ENCODE data around the gene CYP46A1.
"Not testable (repeated sequence)": the region's sequence is repeated elsewhere in the genome, so short reads cannot be mapped to it uniquely, and the experiment has no call there.

The CYP46A1 gene

DNA sequence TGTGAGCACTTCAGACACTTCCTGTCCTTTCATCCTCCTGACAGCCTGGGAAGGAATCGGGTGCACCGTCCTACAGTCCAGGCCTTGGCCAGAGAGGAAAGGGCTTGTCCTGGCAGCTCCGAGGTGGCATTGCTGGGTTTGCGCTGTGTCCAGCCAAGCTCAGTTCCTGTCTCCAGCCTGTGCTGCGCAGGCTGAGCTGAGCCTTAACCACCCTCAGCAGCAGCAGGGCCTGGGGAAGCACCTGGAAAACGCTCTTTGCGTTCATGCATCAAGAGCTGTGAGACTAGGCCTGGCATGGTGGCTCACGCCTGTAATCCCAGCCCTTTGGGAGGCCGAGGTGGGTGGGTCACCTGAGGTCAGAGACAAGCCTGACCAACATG, 75.4 kb downstream of the CYP46A1 start:
- no peak for DNase-seq

DNA sequence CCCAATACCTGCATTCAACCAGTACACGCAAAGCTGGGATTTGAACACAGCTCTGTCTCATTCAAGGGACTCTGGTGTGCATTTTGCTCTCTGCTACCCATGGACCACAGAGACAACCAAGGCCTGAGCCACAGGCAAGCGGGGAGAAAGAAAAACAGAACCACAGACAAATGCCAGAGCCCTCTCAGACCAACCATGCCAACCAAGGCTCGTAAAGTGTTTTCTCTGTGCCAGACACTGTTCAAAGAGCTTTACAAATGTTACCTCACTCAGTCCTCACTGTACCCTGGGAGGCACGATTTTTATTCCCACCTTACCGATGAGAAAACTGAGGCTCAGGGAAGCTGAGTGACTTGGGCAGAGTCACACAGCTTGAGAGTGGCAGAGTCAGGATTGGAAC, 76.7 kb downstream of the CYP46A1 start:
- DNase-seq = no peak

DNA sequence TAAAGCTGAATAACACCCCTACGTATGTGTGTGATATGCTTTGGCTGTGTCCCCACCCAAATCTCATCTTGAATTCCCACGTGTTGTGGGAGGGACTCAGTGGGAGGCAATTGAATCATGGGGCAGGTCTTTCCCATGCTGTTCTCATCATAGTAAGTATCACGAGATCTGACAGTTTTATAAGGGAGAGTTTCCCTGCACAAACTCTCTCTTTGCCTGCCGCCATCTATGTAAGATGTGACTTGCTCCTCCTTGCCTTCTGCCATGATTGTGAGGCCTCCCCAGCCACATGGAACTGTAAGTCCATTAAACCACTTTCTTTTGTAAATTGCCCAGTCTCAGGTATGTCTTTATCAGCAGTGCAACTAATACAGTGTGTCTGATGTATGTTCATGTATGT, 78.8 kb downstream of the CYP46A1 start:
- DNase-seq = not testable (repeated sequence)

DNA sequence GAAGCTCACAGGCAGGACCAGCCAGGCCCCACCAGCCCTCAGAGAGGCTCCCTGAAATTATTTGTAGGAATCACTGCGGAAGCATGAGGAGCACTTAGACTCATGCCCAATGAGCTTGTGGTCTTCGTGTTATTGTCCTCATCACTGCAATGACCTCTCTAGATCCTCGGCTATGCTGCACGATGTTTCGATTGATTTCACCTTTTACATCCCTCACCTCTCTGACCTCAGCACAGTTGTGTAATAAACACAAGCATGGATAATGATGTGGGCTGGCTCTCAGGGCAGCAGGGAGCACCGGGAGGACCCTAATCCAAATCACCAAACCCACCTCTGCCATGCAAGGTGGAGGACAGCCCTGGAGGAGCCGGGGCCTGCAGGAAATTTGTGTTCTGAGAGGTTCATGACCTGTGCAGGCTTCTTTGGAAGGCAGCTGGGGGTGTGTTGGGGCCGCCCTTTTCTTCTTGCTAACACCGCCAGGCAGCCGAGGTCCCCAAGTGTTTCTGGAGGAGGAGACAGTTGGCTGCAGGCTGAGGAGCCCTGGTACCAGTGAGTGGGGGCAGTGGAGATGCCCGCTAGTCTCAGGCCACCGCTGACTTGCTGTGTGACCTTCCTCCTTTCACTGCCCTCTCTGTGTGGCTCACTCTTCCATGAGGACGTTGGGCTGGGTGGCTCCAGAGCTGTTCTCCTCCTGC, 79.6 kb downstream of the CYP46A1 start:
- no peak for DNase-seq

DNA sequence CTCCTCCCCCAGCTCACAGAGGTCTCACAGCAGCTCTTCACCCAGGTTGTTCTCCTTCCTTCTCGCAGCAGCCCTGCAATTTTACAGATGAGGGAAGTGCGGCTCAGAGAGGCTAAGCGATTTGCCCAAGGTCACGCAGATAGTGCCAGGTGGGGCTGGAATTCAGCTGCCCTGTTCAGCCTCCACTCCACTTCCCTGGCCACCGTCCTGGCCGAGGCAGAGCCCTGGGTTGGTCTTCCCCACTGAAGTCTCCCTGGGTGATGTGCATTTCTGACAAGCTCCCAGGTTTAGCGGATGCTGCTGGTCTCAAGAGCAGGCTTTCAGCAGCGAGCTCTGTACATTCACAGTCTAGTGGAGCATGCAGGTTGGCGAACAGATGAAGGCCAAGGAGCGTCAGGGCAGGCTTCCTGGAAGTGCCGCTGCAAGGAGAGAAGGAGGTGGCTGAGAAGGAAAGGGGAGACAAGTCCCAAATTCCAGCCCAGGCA, 80.2 kb downstream of the CYP46A1 start:
- no peak for DNase-seq

DNA sequence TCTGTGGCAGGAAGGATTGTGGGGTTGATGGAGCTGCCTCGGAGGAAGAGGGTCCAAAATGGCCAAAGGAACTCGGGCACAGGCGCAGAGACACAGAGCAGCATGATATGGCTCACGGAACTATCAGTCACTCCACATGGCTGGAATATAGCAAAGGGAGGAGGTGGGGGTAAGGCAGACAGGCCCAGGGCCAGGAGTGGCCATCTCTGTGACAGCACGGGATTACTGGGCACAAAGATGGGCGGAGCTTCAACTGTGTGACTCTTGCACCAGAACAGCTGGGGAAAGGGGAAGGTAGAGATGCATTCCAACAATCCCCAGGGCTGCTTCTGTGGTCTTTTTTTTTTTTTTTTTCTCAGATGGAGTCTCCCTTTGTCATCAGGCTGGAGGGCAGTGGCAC, 84.3 kb downstream of the CYP46A1 start:
- no peak for DNase-seq

DNA sequence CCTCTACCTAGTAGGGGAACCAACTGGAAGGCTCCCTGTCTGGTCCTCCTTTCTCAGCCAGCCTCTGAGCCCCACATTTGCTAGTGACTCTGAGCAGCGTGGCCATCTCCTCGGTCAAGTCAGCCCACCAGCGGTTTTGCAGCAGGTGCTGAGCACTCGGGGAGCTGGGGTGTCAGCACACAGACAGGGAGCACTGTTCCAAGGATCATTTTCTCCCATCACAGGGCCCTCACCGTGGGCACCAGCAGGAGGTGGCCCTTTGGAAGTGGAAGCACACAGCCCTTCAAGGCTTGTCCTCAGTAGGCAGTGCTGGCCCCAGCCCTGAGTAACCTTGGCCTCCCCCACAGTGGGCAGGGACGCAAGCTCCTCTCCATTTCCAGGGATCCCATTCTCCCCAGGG, 85.0 kb downstream of the CYP46A1 start:
- DNase-seq = no peak

DNA sequence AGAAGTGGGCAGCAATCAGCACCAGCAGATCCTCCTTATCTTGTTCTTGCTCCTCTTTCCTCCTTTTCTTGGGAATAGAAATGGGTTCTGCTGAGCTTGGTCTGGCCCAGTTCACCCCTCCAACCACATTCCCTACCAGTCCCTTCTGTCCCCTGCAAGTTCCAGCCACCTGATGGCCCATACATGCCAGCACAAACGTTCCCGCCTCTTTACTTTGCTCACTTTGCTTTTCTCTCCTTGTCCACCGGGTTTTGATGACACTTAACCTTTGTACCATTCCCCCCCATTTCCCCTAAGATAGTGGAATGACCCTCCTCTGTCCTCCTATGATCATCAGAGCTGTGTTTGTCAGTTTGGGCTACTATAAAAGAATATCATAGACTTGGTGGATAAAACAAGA, 85.7 kb downstream of the CYP46A1 start:
- DNase-seq = no peak

DNA sequence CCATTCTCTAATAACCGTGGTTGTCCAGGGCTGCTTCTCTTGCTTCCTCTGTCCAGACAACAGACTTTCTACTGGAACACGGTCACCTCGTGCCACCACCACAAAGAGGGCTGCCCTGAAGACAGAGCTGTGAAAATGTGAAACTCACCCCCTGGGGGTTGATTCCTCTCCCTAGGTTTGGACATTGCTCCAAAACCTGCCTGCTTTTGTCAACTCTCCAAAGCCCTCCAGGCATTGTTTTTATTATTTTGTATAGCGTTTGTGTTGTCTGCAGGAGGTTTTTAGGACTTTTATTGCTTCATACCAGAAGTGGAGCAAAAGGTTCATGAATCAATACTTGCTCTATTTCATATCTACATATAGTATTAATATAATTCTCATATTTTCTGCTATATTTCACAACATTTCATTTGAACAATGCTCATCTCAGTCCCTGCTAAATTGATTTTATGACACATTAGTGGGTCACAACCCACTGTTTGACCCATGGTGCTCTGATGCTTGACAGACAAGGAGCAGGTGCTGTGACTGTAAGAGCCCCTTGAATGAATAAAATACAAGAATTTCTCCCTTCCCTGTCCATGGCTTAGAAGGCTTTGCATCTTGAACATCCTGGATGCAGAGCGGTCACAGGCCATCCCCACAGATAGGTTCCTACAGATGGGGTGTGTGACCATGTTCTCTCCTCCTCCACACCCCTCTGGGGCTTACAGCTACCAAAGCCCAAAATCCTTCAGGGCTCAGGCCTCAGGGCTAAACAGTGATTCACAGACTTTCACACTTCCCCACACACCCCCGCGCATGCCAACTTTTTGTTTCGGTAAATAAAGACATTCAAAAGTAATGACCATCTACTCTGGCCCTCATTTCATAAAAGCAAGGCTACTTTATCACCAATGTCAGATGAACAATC, 88.5 kb downstream of the CYP46A1 start:
- no peak for DNase-seq

DNA sequence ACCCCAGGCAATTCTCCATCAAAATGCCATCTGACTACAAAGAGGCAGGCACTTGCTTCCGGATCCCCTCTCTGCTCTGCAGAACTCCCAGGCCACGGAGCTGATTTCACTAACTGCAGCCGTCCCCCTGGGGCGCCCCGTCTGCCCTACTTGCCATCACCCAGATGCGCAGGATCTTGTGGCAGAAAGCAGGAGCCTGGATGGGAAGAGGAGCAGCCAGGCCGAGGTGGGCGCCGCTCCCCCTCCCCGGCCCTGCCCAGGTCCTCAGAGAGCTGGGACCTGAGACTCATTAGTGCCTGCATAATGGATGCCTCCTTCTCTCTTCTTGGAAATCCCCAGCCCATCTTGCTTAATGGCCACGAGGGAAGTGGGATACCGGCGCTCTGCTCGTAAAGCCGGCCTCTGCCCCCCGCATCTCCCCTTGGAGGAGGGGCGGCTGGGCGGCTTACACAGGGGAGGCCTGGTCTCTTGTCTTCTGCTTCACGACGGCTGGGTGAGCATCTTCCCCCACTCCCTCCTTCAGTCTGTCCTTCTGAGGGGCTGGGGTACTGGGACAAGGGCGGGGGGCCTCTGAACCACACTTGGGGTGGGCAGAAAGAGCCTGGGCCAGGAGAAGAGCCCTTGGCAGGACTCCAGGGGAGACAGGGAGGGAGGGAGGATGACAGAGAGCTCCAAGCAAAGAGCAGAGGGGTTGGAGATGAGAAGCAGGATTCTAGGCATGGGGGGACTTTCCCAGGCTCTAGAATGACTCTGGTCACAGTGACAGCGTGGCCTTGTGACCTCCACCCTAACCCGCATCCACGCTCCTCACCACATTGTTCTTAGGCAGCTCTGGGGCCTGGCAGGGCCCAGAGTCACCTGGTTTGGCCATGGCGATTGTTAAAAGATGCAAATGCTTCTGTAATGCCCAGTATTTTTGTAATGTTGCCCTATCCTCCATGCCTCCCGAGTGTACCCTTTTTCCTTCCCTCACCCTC, 89.7 kb downstream of the CYP46A1 start:
- DNase-seq = no peak

DNA sequence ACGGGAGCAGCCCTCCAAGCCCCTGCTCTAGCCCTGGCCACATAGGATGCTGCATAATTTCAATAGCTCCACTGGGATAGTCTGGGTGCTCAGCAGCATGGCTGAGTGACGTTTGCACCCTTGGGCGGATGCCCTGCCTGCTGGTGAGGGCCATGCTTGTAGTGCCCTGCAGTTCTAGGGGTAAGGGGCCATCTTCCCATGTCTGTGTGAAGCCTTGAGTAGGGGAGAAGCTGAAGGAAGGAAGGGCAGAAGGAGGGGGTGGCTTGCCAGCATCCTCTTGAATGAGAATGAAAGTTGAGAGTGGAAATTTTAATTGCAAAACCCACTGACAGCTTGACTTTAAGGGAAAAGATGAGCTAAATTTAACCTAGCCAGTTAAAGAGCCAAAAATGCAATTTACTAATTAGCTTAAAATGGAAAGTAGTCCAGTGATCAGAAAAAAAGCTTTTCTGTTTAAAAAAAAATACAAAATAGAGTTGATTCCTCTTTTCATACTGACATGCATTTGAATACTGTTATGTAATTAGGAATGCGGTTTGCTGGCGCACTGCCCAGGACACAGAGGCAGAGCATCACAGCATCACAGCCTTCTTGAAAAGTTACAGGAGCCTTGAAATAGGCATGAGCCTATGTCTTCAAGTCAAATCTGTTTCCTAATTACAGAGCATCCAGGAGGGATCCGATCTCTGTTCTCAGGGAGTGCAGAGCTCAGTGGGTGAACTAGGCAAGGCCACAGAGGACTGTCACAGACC, 90.6 kb downstream of the CYP46A1 start:
- DNase-seq = peak in 4 of 14 donors; percentile 10 to 20 (median 12)

DNA sequence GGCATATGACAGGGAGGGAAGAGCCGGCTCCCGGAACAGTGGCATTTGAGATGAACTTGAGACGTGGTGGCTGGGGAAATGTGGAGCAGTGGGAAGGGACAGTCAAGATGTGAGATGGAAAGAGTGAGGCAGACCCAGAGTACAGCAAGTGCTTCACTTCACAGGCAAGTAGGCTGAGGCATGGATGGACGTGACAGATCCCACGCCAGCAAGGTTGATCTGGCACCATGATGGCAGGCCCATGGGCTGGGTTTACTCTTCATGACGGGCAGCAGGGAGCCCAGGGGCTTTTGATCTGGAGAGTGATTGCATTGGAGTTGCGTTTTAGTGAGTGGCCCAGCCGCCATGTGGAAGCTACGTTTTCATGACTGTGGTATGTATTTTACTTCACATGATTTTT, 91.3 kb downstream of the CYP46A1 start:
- no peak for DNase-seq
